ENCODE results near the gene ZFYVE9.
A peak's percentile ranks its signal among the peaks of the same experiment; 100 is the strongest.
"Not testable (repeated sequence)": the region's sequence is repeated elsewhere in the genome, so short reads cannot be mapped to it uniquely, and the experiment has no call there.

ZFYVE9 gene

GRCh38 chr1:52348704-52349300 is 206.9 kb downstream of the ZFYVE9 start:
- no peak for DNase-seq

- no peak for DNase-seq
Measured at GRCh38 chr1:52352690-52353089, 210.8 kb downstream of the ZFYVE9 start.

GRCh38 chr1:52355436-52355835 is 213.5 kb downstream of the ZFYVE9 start:
- DNase-seq = no peak

- no peak for DNase-seq
Measured at GRCh38 chr1:52355847-52356505, 214.1 kb downstream of the ZFYVE9 start.

- DNase-seq = no peak
Measured at GRCh38 chr1:52356818-52357355, 215.0 kb downstream of the ZFYVE9 start.

GRCh38 chr1:52357397-52357796 is 215.5 kb downstream of the ZFYVE9 start:
- DNase-seq = no peak

- DNase-seq = no peak
Measured at GRCh38 chr1:52358851-52359497, 217.1 kb downstream of the ZFYVE9 start.

GRCh38 chr1:52359676-52360594 is 218.0 kb downstream of the ZFYVE9 start:
- no peak for DNase-seq

- DNase-seq = no peak
Measured at GRCh38 chr1:52360595-52360968, 218.7 kb downstream of the ZFYVE9 start.

GRCh38 chr1:52364235-52364839 is 222.4 kb downstream of the ZFYVE9 start:
- no peak for DNase-seq

- no peak for DNase-seq
Measured at GRCh38 chr1:52365071-52365745, 223.3 kb downstream of the ZFYVE9 start.

- DNase-seq = peak; percentile 96
Measured at GRCh38 chr1:52365746-52366516, 224.0 kb downstream of the ZFYVE9 start, which contains the start of gene CC2D1B. CC2D1B (minus strand) TSS chr1:52366205; CDS start chr1:52364620, 1,585 bp downstream.

GRCh38 chr1:52366517-52366827 is 224.6 kb downstream of the ZFYVE9 start:
- no peak for DNase-seq

- no peak for DNase-seq
Measured at GRCh38 chr1:52367272-52367671, 225.4 kb downstream of the ZFYVE9 start.

- DNase-seq = peak; percentile 95
Measured at GRCh38 chr1:52368383-52369172, 226.7 kb downstream of the ZFYVE9 start.

- DNase-seq = not testable (repeated sequence)
Measured at GRCh38 chr1:52369851-52370250, 228.0 kb downstream of the ZFYVE9 start.

- no peak for DNase-seq
Measured at GRCh38 chr1:52385376-52385775, 243.5 kb downstream of the ZFYVE9 start.

GRCh38 chr1:52386458-52386857 is 244.6 kb downstream of the ZFYVE9 start:
- no peak for DNase-seq

- no peak for DNase-seq
Measured at GRCh38 chr1:52393174-52393573, 251.3 kb downstream of the ZFYVE9 start.

Measured in NCI-H526 treated with DMSO at 0.1 percent for 48 hours (cell line).